ENCODE data around the gene SERPINI1.

DNA sequence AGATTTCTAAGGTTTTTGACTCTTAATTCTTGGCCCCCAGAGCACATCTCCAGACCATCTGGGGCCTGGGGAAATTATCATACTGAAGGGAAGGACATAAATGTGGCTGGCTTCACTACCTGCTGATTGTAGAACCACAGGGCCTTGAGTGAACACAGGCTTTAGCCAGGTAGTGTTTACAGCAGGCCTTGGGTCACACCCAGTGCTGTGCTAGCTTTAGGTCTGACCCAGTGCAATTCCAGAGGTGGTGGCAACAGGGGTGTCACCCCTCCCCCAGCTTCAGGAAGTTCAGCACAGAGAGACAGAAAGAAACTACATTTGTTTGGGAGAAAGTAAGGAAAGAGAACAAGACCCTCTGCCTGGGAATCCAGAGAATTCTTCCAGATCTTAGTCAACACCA is 25.0 kb upstream of the SERPINI1 start:
- TF ChIP-seq EGR1 (conservative IDR thresholded peaks at IDR 0.05) (no peak), STAG1 (CRISPR knock-in tag; IDR thresholded peaks at IDR 0.05; ENCODE audit: borderline replicate concordance) (no peak), MAFK (IDR thresholded peaks at IDR 0.05; ENCODE audit: low read length) (no peak), RBM14 (IDR thresholded peaks at IDR 0.05; ENCODE audit: borderline replicate concordance, insufficient read depth, low read depth, low read length) (no peak), ZFP36 (IDR thresholded peaks at IDR 0.05; ENCODE audit: low read depth, low read length, partially characterized antibody) (no peak), POLR2A (conservative IDR thresholded peaks at IDR 0.05) (no peak), NFXL1 (CRISPR knock-in tag; IDR thresholded peaks at IDR 0.05) (no peak), EZH2 (IDR thresholded peaks at IDR 0.05; ENCODE audit: borderline replicate concordance, low read depth, low read length) (no peak)
- TF ChIP-seq, protein P1, sequence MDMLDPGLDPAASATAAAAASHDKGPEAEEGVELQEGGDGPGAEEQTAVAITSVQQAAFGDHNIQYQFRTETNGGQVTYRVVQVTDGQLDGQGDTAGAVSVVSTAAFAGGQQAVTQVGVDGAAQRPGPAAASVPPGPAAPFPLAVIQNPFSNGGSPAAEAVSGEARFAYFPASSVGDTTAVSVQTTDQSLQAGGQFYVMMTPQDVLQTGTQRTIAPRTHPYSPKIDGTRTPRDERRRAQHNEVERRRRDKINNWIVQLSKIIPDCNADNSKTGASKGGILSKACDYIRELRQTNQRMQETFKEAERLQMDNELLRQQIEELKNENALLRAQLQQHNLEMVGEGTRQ (CRISPR knock-in tag; IDR thresholded peaks at IDR 0.05): no peak
- TF ChIP-seq, protein P2, sequence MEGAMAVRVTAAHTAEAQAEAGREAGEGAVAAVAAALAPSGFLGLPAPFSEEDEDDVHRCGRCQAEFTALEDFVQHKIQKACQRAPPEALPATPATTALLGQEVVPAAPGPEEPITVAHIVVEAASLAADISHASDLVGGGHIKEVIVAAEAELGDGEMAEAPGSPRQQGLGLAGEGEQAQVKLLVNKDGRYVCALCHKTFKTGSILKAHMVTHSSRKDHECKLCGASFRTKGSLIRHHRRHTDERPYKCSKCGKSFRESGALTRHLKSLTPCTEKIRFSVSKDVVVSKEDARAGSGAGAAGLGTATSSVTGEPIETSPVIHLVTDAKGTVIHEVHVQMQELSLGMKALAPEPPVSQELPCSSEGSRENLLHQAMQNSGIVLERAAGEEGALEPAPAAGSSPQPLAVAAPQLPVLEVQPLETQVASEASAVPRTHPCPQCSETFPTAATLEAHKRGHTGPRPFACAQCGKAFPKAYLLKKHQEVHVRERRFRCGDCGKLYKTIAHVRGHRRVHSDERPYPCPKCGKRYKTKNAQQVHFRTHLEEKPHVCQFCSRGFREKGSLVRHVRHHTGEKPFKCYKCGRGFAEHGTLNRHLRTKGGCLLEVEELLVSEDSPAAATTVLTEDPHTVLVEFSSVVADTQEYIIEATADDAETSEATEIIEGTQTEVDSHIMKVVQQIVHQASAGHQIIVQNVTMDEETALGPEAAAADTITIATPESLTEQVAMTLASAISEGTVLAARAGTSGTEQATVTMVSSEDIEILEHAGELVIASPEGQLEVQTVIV (CRISPR knock-in tag; IDR thresholded peaks at IDR 0.05; ENCODE audit: borderline replicate concordance): no peak
- TF ChIP-seq, protein P3, sequence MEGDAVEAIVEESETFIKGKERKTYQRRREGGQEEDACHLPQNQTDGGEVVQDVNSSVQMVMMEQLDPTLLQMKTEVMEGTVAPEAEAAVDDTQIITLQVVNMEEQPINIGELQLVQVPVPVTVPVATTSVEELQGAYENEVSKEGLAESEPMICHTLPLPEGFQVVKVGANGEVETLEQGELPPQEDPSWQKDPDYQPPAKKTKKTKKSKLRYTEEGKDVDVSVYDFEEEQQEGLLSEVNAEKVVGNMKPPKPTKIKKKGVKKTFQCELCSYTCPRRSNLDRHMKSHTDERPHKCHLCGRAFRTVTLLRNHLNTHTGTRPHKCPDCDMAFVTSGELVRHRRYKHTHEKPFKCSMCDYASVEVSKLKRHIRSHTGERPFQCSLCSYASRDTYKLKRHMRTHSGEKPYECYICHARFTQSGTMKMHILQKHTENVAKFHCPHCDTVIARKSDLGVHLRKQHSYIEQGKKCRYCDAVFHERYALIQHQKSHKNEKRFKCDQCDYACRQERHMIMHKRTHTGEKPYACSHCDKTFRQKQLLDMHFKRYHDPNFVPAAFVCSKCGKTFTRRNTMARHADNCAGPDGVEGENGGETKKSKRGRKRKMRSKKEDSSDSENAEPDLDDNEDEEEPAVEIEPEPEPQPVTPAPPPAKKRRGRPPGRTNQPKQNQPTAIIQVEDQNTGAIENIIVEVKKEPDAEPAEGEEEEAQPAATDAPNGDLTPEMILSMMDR (IDR thresholded peaks at IDR 0.05 in 2 of 3, conservative IDR thresholded peaks at IDR 0.05 in 1 of 3; ENCODE audit: insufficient read depth in 2 of 3, low read depth in 1 of 3, low read length in 3 of 3): no peak
- TF ChIP-seq, protein P4, sequence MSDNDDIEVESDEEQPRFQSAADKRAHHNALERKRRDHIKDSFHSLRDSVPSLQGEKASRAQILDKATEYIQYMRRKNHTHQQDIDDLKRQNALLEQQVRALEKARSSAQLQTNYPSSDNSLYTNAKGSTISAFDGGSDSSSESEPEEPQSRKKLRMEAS (CRISPR knock-in tag; IDR thresholded peaks at IDR 0.05): no peak
- TF ChIP-seq, protein P5, sequence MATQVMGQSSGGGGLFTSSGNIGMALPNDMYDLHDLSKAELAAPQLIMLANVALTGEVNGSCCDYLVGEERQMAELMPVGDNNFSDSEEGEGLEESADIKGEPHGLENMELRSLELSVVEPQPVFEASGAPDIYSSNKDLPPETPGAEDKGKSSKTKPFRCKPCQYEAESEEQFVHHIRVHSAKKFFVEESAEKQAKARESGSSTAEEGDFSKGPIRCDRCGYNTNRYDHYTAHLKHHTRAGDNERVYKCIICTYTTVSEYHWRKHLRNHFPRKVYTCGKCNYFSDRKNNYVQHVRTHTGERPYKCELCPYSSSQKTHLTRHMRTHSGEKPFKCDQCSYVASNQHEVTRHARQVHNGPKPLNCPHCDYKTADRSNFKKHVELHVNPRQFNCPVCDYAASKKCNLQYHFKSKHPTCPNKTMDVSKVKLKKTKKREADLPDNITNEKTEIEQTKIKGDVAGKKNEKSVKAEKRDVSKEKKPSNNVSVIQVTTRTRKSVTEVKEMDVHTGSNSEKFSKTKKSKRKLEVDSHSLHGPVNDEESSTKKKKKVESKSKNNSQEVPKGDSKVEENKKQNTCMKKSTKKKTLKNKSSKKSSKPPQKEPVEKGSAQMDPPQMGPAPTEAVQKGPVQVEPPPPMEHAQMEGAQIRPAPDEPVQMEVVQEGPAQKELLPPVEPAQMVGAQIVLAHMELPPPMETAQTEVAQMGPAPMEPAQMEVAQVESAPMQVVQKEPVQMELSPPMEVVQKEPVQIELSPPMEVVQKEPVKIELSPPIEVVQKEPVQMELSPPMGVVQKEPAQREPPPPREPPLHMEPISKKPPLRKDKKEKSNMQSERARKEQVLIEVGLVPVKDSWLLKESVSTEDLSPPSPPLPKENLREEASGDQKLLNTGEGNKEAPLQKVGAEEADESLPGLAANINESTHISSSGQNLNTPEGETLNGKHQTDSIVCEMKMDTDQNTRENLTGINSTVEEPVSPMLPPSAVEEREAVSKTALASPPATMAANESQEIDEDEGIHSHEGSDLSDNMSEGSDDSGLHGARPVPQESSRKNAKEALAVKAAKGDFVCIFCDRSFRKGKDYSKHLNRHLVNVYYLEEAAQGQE (IDR thresholded peaks at IDR 0.05; ENCODE audit: borderline replicate concordance): no peak
- TF ChIP-seq, protein P5 (CRISPR knock-in tag; IDR thresholded peaks at IDR 0.05; ENCODE audit: low read depth): no peak

Measured in K562 (cell line).